ENCODE data around the gene FRMD4B.

Gene FRMD4B

DNA sequence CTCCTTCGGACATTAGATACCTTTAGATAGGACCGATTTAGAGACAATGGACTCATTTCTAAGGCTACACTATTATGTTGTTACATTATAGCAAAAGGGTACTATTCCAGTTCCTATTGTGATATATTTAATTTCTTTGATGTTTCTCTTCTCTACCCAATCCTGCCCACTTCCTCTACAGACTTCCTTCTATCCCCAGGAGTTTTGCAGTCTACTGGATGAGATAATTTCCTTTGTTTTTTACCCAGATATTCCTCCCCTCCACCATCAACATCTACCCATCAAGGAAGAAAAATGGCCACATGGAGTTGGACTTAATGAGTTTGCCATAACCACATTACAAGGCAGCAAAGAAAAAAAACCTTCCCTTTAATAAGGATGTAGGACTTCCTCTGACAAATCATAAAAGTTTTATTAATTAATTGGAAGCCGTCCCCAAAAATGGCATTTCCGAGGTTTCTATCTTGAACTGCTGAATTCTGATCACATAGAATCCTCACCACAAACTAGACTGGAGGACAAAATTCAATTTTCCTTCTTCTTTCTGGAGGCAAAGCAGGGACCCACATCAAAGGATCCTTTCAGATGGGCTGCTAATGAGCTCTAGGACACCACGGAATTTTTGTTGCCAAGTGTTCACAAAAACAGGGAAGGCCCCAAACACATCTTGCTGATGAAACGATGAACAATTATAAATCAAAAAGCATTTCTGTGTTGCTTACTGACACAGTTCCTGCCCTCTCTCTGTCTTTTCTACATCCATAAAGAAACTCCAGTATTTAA lies 33.4 kb downstream of the FRMD4B start:
- Mint-ChIP-seq H3K4me3 (no peak overlapping the region), H3K27me3 (peaks cover 40% of the 10 kb centered on the region), H3K36me3 (ENCODE audit: insufficient read depth) (no peaks in the 10 kb centered on the region), H3K27ac (ENCODE audit: low read depth) (no peak overlapping the region), H3K9me3 (no peaks in the 10 kb centered on the region), H3K4me1 (peaks cover 14% of the 10 kb centered on the region)
- ATAC-seq (replicated peaks; ENCODE audit: extremely low read depth, poor library complexity, severe bottlenecking): no peak
- no peak for DNase-seq (ENCODE audit: low spot score in 2 of 2)

DNA sequence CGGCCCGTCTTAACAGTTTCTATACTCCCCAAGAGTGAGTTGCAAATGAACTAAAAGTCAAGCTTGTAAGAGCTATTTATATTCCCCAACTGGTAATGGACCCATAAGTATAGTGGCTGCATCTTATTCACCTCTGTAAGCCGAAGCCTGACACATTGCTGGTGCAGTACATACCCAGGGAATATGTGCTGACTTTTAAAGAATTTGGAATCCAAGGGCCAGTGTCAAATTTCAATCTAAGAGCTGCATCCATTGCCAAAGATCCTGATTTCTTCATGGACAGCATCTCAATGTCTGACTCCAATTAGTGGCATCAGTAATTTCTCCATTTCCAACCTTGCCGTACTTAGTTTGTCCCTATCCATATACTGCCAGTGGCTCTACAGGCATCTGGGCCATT lies 42.0 kb downstream of the FRMD4B start:
- no peaks in the 10 kb centered on the region for H3K36me3 Mint-ChIP-seq (ENCODE audit: insufficient read depth)
- no peak overlapping the region for H3K27ac Mint-ChIP-seq (ENCODE audit: low read depth)
- no peak for ATAC-seq (replicated peaks; ENCODE audit: extremely low read depth, poor library complexity, severe bottlenecking)

GRCh38 chr3:69342074-69342473 lies 43.8 kb downstream of the FRMD4B start:
- Mint-ChIP-seq H3K36me3 (ENCODE audit: insufficient read depth) (no peaks in the 10 kb centered on the region), H3K27ac (ENCODE audit: low read depth) (no peak overlapping the region), H3K4me1 (no peaks in the 10 kb centered on the region), H3K4me3 (no peak overlapping the region), H3K27me3 (peaks cover 16% of the 10 kb centered on the region), H3K9me3 (no peaks in the 10 kb centered on the region)
- no peak for DNase-seq (ENCODE audit: low spot score in 2 of 2)
- ATAC-seq (replicated peaks; ENCODE audit: extremely low read depth, poor library complexity, severe bottlenecking): no peak

More for the DNA sequence above, 42.0 kb downstream of the FRMD4B start:
- H3K9me3 Mint-ChIP-seq: no peaks in the 10 kb centered on the region
- peaks cover 34% of the 10 kb centered on the region for H3K27me3 Mint-ChIP-seq
- H3K4me1 Mint-ChIP-seq: no peaks in the 10 kb centered on the region
- H3K4me3 Mint-ChIP-seq: no peak overlapping the region
- DNase-seq (ENCODE audit: low spot score in 2 of 2): no peak

GRCh38 chr3:69339760-69340159 lies 46.1 kb downstream of the FRMD4B start:
- no peak overlapping the region for H3K4me3 Mint-ChIP-seq
- H3K4me1 Mint-ChIP-seq: no peaks in the 10 kb centered on the region
- H3K27ac Mint-ChIP-seq (ENCODE audit: low read depth): no peak overlapping the region
- DNase-seq (ENCODE audit: low spot score in 2 of 2) (no peak), ATAC-seq (replicated peaks; ENCODE audit: extremely low read depth, poor library complexity, severe bottlenecking) (no peak)
- H3K36me3 Mint-ChIP-seq (ENCODE audit: insufficient read depth): no peaks in the 10 kb centered on the region
- peaks cover 13% of the 10 kb centered on the region for H3K27me3 Mint-ChIP-seq
- no peaks in the 10 kb centered on the region for H3K9me3 Mint-ChIP-seq

GRCh38 chr3:69338911-69339310 lies 47.0 kb downstream of the FRMD4B start:
- H3K4me1 Mint-ChIP-seq: no peaks in the 10 kb centered on the region
- ATAC-seq (replicated peaks; ENCODE audit: extremely low read depth, poor library complexity, severe bottlenecking) (no peak), DNase-seq (ENCODE audit: low spot score in 2 of 2) (no peak)
- H3K27me3 Mint-ChIP-seq: peaks cover 13% of the 10 kb centered on the region
- no peaks in the 10 kb centered on the region for H3K36me3 Mint-ChIP-seq (ENCODE audit: insufficient read depth)
- no peaks in the 10 kb centered on the region for H3K9me3 Mint-ChIP-seq
- H3K27ac Mint-ChIP-seq (ENCODE audit: low read depth): peak overlapping the region; percentile 20
- H3K4me3 Mint-ChIP-seq: no peak overlapping the region

DNA sequence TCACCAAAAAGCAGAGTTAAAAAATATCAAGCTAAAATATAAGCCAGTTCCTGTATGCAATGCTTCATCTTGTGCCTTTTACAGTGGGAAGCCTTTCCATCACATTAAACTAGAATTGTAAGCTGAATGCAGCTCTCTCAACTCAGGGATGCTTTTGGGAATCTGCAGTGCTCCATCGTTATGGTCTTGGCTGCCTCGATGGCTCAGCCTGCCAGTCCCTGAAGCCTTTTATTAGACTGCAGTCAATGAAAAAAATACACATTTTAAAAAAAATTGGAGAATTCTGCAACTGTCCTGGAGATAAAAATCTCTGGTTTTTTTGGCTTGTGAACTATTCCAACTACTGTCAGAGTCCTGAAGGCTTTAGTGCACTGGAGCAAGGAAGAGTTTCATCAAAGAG lies 53.0 kb downstream of the FRMD4B start:
- Mint-ChIP-seq H3K4me1 (peaks cover 12% of the 10 kb centered on the region), H3K36me3 (ENCODE audit: insufficient read depth) (no peaks in the 10 kb centered on the region), H3K4me3 (no peak overlapping the region), H3K27ac (ENCODE audit: low read depth) (no peak overlapping the region), H3K27me3 (peaks cover 13% of the 10 kb centered on the region), H3K9me3 (no peaks in the 10 kb centered on the region)
- DNase-seq (ENCODE audit: low spot score in 2 of 2) (no peak), ATAC-seq (replicated peaks; ENCODE audit: extremely low read depth, poor library complexity, severe bottlenecking) (no peak)

DNA sequence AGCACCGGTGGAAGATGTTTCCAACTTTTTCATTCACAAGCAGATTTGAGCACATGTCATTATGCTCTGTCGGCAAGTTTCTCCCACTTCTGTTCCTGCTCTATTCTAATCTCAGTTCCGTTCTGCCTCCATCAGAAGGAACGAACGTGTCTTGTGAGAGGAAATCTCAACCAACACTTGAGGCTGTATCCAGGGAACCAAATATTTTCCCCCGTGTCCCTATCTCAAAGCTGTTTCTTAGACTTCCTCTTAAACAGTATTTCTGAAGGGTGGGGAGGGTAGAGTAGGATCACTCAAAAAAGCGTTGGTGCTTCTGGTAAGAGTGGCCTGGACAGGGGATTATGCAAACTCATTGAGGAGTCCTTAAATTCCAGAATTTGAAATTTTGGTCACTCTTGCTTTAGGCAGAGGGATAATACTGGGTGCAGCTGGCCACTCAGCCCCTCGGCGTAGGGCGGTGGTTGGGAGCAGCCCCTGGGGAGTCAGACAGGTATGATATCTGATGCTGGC lies 54.9 kb downstream of the FRMD4B start:
- ATAC-seq (replicated peaks; ENCODE audit: extremely low read depth, poor library complexity, severe bottlenecking): no peak
- Mint-ChIP-seq H3K4me1 (peaks cover 27% of the 10 kb centered on the region), H3K27me3 (peaks cover 5% of the 10 kb centered on the region), H3K27ac (ENCODE audit: low read depth) (no peak overlapping the region), H3K4me3 (no peak overlapping the region), H3K9me3 (no peaks in the 10 kb centered on the region), H3K36me3 (ENCODE audit: insufficient read depth) (peaks cover 2% of the 10 kb centered on the region)
- no peak for DNase-seq (ENCODE audit: low spot score in 2 of 2)

DNA sequence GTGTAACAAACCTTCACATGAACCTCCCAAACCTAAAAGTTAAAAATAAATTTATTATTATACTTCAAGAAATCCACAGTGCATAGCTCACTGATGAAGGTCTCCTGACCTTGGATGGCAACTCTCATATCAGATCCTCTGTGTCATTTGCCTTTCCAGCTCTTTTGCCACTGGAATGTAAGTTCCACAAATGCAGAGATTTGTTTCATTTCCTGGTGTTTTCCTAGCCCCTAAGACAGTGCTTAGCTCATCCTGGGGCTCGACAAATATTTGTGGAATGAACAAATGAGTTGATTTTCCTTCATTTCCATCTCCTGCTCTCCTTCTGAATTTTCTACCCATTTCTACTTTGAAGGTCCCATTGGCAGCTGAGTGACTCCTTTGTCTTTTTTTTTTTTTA lies 56.0 kb downstream of the FRMD4B start:
- Mint-ChIP-seq H3K4me1 (peaks cover 27% of the 10 kb centered on the region), H3K4me3 (no peak overlapping the region), H3K27me3 (no peaks in the 10 kb centered on the region), H3K9me3 (no peaks in the 10 kb centered on the region), H3K27ac (ENCODE audit: low read depth) (no peak overlapping the region), H3K36me3 (ENCODE audit: insufficient read depth) (peaks cover 3% of the 10 kb centered on the region)
- DNase-seq (ENCODE audit: low spot score in 2 of 2) (no peak), ATAC-seq (replicated peaks; ENCODE audit: extremely low read depth, poor library complexity, severe bottlenecking) (no peak)

DNA sequence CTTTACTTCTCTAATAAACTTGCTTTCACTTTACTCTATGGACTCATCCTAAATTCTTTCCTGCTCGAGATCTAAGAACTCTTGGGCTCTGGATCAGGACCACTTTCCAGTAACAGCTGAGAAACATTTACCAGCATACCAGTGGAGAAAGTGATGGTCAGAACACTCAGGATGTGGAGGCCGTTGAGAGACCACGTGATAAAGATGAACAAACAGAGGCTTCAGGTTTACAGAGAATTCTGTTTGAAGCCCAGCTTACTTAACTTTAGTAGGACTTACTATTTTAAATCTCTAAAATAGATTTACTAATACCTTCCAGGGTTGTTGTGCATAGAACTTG lies 57.0 kb downstream of the FRMD4B start:
- no peak for DNase-seq (ENCODE audit: low spot score in 2 of 2)
- H3K27me3 Mint-ChIP-seq: no peaks in the 10 kb centered on the region
- H3K36me3 Mint-ChIP-seq (ENCODE audit: insufficient read depth): peaks cover 3% of the 10 kb centered on the region
- no peak overlapping the region for H3K4me3 Mint-ChIP-seq
- H3K9me3 Mint-ChIP-seq: no peaks in the 10 kb centered on the region
- H3K27ac Mint-ChIP-seq (ENCODE audit: low read depth): no peak overlapping the region
- ATAC-seq (replicated peaks; ENCODE audit: extremely low read depth, poor library complexity, severe bottlenecking): no peak
- H3K4me1 Mint-ChIP-seq: peaks cover 27% of the 10 kb centered on the region

GRCh38 chr3:69328103-69328962 lies 57.6 kb downstream of the FRMD4B start:
- no peak for DNase-seq (ENCODE audit: low spot score in 2 of 2)
- no peak for ATAC-seq (replicated peaks; ENCODE audit: extremely low read depth, poor library complexity, severe bottlenecking)
- H3K4me3 Mint-ChIP-seq: no peak overlapping the region
- no peaks in the 10 kb centered on the region for H3K27me3 Mint-ChIP-seq
- peaks cover 27% of the 10 kb centered on the region for H3K4me1 Mint-ChIP-seq
- no peaks in the 10 kb centered on the region for H3K9me3 Mint-ChIP-seq
- peaks cover 3% of the 10 kb centered on the region for H3K36me3 Mint-ChIP-seq (ENCODE audit: insufficient read depth)
- H3K27ac Mint-ChIP-seq (ENCODE audit: low read depth): no peak overlapping the region

DNA sequence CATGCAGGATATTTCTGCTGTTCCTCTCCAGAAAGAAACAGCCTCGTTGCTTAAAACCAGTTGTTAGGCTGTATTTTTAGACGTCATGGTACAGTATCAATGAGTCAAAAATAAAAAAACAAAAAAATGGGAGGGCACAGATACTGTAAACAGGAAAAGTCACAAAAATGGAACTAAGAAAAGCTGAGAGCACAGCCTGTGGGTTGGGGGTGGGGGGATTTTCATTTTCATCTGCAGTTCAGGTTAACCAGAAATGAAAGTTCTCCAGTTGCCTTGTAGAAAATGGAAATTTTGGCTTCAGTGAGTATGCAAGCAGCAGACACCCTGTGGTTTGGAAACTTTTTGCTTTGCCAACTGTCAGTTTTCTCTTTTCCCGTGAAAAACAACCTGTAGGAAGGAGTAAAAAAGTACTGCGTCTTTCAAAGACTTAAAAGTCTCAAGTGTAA lies 59.0 kb downstream of the FRMD4B start:
- H3K9me3 Mint-ChIP-seq: no peaks in the 10 kb centered on the region
- H3K36me3 Mint-ChIP-seq (ENCODE audit: insufficient read depth): peaks cover 3% of the 10 kb centered on the region
- peak overlapping the region; percentile 93 for H3K27ac Mint-ChIP-seq (ENCODE audit: low read depth)
- no peak for DNase-seq (ENCODE audit: low spot score in 2 of 2)
- H3K4me1 Mint-ChIP-seq: peaks cover 27% of the 10 kb centered on the region
- peak overlapping the region; percentile 72 for H3K4me3 Mint-ChIP-seq
- no peaks in the 10 kb centered on the region for H3K27me3 Mint-ChIP-seq
- ATAC-seq (replicated peaks; ENCODE audit: extremely low read depth, poor library complexity, severe bottlenecking): peak; percentile 72

DNA sequence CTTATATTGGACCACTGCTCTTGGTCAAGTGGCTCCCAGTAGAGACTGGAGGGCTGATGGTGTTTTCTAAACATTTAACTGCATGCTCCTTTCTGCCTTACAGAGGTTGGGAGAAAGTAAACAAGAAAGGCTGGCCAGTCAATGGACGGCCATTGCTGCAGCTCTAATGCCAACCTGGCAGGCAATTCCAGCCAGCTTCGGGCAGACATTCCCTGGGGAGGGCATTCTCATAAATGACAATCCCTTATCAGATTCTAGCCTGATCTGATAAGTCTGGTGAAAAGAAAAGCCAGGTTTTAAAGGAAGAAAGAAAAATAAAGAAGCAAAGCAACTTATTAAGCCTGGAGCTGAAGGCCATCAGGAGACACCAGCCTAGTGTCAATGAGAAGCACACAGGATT lies 60.7 kb downstream of the FRMD4B start:
- Mint-ChIP-seq H3K4me1 (peaks cover 27% of the 10 kb centered on the region), H3K9me3 (no peaks in the 10 kb centered on the region), H3K27ac (ENCODE audit: low read depth) (peak overlapping the region; percentile 66), H3K36me3 (ENCODE audit: insufficient read depth) (peaks cover 3% of the 10 kb centered on the region), H3K27me3 (no peaks in the 10 kb centered on the region), H3K4me3 (no peak overlapping the region)
- ATAC-seq (replicated peaks; ENCODE audit: extremely low read depth, poor library complexity, severe bottlenecking) (no peak), DNase-seq (ENCODE audit: low spot score in 2 of 2) (no peak)
